Keratinocyte (primary cell): ENCODE results near the gene KLHL22.

Experiments used
- CTCF ChIP-seq, 3 experiments: IDR thresholded peaks in 1 of 3; conservative IDR thresholded peaks in 1 of 3; optimal IDR thresholded peaks in 1 of 3; 2 replicates in 2 of 3; 3 replicates in 1 of 3; pipeline versions ENCODE3 to v1.5.1; 2011; ENCODE audit warnings: low read length in 3 of 3, mild to moderate bottlenecking in 3 of 3, moderate library complexity in 2 of 3, control low read depth in 1 of 3, inconsistent platforms in 1 of 3; ENCODE audit not compliant: insufficient read depth in 2 of 3; ENCODE audit errors: extremely low read depth in 1 of 3
- EZH2 ChIP-seq: IDR thresholded peaks from one replicate; pipeline ENCODE4 v1.6.1; 2012; ENCODE audit warnings: inconsistent platforms, mild to moderate bottlenecking, low read length, moderate library complexity

- no peak for TF ChIP-seq CTCF (optimal IDR thresholded peaks at IDR 0.05 in 1 of 3, IDR thresholded peaks at IDR 0.05 in 1 of 3, conservative IDR thresholded peaks at IDR 0.05 in 1 of 3; ENCODE audit: extremely low read depth in 1 of 3, insufficient read depth in 2 of 3, low read length in 3 of 3)
- TF ChIP-seq EZH2 = no peak
Observed at GRCh38 chr22:20440637-20441591, 54.7 kb downstream of the KLHL22 start.
